H4 (cell line): Measurements from ENCODE around the gene MICAL3. TPM values are rescaled to one million over a fixed set of nuclear protein-coding genes. Genes with fewer than 3 reads are reported as not detected.
A peak's percentile ranks its signal among the peaks of the same experiment; 100 is the strongest.

Experiments used
- DNase-seq: peaks from one replicate; pipeline ENCODE4 v3.0.0-alpha.2; 2015; ENCODE audit warnings: low spot score
- total RNA-seq: library from RNA; depleted of rRNA; stranded (reverse); fragments of >200 nt; shearing (Covaris generic); gene quantifications from 2 replicates; pipeline ENCODE4 v1.2.3, GENCODE V29; 2014

Gene MICAL3
- total RNA-seq, 1 experiment from 2014 or later = 7.0 TPM

DNA sequence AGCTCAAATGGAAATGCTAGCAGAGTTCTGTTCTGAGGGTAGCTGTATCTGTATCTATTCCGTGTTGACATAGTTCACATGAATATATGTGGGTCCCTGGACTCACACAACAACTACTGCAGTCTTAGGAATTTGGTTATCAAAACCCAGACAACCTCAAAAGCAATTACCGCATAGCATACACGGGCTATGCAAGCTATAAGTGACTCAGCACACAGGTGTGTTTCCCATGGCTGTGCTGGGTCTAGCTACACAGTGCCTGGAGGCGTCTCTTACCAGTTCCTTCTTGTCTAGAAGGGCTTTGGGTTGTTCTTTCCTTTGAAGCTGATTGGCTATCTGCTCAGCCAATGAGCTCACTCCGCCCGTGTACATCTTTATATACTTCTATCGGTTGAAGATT is 151.9 kb downstream of the MICAL3 start:
- DNase-seq = peak; percentile 37

DNA sequence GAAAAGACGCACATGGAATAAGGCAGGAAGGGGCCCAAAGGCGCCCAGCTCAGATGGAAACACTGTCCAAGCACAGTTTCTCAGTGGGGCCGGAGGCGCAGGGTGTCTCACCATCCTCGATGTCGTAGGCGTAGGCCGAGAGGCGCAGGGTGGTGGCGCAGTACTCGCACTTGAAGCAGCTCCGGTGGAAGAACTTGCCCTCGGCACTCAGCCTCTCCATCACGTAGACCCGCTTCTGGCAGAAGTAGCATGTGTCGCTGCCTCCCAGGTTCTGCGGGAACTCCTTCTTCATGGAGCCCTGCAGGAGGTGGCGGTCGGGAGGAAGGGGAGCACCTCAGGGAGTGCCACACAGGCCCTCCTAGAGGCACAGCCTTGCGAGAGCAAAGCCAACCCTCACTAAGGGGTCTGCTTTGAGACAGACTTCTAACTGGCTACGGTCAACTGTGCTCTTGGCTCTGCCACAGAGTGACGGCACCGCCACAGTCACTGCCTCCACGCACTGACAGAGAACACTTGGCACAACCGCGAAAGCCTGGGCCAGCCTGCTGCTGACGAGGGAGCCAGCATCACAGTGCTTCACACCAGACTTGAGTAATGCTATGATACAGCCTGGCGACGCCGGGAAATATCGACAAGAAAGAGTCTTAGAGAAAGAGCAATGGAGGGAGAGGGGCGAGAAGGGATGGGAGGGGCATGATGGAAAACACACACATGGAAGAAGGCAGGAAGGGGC is 152.5 kb downstream of the MICAL3 start:
- no peak for DNase-seq

DNA sequence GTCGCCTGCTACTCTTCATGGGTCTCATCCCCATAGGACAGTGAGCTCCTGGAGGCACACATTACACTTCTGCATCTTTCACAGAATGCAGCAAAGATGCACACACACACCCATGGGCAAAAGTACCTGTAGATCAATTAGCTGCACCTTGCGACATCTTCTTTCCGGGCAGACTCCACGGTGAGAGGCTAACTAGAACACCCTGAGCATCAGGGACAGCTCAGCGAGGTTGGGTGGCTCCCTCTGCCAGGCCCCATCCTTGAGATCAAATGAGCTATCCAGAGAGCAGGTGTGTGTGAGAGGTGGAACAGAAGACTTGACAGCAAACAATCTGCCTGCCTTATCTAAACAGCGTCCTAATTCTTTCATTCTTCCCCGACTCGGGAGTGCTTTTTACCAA is 154.0 kb downstream of the MICAL3 start:
- DNase-seq = no peak

DNA sequence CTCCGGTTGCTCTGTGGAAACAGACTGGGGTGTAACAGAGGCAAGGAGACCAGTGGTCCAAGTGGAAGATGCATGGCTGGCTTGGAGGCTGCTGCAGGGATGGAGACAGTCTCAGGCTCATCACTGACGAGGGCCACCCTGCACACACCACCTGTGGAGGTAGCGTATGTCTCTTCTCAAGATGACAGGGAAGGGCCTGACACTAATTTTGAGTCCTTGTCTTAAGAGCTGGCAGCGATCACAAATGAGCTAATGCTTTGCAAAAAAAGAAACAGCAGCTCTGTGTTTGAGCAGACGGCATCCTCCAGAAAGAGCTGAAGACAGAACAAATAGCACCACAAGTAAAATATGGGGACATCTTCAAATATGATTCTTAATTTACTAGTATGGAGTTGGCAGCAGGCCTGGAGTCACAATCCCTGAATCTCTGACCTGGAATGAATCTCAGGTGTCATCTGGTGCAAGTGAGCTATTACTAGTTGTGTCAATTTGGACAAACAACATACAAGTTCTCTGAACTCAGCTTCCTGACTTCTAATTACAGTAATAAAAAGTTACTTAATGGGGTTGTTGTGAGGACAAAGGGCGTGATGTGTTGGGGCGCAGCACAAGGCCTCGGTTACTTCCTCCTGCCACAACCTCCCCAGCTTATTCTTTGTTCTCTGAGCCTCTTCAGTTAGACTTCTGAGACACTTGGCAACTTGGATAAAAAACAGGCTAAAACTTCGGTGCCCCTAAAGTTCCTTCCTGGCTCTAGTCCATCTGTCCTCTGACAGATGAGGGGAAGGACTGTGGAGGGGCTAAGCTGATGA is 154.9 kb downstream of the MICAL3 start:
- no peak for DNase-seq

DNA sequence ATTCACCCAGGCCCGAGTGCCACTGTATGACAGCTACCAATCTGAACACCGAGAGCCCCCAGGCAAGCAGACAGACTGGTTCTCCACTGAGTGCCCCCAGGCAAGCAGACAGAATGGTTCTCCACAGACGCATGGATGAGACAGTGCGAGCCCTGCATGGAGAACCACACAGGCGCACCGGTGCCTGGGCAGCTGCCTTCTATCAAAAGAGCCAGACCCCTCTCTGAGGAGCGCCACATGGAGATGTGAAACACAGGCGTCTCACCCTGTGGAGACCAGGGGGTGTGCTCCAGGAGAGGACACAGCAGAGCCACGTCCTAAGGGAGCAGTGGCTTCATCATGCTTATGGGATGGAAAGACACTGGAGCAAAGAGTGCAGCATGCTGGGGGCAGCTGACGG is 155.6 kb downstream of the MICAL3 start:
- no peak for DNase-seq

DNA sequence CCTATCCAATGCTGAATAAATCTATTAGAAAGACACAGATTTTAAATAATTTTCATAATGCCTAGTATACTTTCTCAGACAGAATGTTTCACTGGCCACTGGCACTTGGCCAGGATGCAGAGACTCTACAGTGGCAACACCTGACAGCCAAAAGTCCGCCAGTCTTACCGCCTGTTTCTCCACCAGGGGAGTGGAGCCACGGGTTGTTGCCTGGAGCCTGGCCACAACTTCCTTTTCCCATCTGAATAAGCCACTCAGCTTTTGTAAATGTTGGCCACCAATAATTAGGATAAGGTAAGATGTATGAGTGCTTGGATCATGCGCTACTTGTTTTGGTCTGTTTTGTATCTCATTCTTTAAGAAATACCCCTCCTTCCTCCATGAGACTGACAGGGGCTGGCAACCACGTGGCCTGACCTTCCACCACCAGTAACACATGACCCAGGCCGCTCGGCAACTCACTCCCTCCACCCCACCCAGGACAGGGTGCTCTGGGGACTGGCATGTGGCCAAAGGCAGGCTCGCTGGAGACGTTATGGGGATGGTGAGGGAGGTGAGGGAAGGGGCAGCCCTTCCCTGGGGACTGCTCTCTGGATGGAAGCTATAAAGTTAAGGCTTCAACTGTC is 157.1 kb downstream of the MICAL3 start:
- no peak for DNase-seq

DNA sequence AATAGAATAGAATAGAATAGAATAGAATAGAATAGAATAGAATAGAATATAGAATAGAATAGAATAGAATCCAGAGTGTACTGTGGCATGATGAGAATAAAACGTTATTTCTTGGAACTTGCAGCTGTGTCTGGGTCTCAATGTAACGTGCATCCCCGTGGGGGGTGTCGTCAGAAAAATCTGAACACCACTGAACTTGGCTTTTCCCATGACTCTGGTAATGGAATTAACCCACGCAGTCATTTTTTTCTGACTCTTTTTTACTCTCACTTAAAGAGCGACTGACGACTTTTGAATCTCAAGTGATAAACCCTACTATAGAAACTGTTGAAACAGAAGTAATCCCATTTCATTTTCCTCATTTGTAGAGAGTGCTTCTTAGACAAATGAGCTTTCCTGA is 157.7 kb downstream of the MICAL3 start:
- no peak for DNase-seq

DNA sequence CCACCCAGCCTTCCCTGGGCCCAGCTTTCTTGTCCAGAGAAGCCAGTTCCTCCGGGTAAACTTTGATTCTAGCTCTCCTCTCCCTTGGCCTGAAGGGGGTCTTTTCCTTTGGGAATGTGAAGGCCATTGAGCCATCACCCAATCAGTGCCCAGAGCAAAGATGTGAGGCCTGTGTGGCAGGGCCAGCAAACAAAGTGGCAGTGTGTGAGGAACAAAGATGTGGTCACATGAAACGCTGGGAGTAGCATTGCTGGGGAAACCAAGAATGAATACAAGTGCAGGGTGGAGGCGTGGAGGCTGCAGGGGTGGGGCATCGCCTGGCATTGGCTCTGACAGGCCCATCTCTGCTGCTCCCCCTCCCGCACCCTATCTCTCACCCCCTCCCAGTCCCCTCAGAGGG is 158.2 kb downstream of the MICAL3 start:
- DNase-seq = no peak

DNA sequence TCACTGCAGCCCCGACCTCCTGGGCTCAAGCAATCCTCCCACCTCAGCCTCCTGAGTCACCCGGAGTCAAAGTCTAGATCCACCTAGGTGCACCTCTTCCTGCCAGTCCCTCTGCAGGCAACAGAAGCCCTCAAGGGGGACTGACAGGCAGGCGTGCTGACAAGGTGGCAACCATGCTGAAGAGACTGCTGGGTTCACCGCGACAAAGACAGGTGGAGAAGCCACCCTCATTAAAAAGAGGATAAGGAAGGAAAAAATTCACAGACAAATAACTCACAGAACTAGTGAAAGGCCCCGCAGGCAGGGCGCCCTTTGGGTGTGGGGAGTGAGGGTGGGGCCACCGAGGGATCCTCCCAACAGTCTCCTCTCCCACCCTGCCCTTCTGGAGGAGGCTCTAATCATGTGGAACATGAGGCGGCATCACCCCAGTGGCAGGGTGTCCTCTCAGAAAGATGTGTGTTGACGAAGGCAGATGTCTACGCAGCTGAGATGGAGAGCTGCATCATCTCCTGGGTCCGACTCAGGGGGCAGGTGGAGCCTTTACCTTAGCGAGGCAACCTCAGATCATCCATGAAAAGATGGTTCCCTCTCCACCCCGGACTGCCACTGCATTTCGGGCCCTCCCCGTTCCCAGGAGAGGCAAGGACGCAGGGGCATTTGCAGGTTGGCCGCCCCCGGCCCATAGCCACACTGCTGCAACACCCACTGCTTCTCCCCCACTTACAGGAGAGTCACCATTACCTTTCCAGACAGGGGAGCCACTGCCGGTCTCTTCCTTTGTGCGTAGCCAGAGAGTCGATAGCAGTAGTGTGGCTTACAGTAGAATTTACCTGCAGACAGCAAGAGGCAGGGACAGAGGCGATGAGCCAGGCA is 158.9 kb downstream of the MICAL3 start:
- no peak for DNase-seq

DNA sequence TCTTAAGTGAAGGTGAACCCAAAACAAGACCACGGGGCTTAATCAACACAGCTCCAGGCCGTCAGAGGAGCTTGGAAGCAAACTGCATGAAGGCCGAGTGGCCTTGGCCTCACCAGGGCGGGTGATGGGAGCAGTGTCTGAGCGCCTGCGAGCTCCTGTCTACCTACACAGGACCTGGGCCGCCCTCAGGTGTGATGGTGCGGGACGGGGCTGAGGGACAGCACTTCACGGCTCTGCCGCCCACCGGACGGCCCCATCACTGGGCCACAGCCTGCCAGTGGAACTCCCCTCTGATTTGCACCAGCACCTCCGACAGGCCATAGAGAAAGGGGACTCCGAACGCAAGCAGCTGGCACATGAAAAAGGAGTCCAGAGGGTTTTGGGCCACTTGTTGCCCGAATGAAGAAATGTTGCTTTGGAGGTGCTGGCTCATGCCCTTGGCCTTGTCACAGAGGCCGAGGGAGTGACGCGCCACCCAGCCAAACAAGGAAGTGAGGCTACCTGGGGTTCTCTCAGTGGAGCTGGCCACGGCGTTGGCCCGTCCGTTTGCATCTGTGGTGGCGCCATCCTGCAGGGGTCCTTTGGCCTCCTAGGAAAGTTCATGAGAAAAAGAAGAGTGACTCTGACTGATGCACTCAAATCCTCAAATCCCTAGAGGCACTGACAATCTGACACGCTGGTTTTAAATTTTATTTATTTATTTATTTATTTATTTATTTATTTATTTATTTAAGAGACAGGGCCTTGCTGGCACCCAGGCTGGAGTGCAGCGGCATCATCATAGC is 159.8 kb downstream of the MICAL3 start:
- DNase-seq = no peak

DNA sequence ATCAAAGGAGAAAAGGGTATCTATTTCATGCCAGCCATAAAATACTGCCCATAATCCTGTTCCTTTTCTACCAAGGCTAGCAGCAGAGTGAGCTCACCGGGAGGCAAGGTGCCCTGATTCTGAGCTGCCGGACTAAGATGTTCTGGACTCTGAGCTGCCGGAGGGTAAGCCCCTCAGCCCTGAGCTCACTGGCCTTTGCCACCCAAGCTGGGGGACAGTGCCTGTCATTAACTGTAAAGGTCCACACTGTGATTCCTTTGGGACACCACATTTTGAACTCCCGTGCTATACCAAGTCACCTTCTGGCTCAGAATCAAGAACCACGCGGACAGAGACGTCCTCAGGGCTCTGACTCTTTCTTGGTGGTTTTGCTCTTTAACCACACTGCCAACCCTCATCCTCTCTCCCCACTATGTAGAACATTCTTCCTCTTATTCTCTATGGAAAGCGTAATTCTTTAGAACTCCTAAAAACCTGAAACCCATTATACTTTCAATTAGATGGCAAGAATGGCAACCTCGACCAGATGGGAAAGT is 161.6 kb downstream of the MICAL3 start:
- no peak for DNase-seq

DNA sequence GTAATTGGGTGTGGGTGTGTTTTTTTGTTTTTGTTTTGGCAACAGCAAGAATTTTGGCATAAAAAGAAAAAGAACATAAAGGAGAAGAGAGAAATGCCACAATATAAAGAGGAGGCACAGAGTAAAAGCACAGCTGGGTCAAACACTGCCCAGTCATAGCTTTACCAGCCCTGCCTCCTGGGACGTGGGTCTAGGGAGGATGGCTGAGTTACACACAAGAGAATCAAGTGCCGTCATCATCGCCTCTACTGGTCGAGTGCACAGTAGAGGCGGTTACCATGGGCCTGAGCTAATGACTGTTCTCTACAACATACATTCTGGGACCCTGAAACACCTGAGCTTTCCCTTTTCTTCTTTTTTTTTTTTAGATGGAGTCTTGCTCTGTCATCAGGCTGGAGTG is 162.5 kb downstream of the MICAL3 start:
- no peak for DNase-seq

DNA sequence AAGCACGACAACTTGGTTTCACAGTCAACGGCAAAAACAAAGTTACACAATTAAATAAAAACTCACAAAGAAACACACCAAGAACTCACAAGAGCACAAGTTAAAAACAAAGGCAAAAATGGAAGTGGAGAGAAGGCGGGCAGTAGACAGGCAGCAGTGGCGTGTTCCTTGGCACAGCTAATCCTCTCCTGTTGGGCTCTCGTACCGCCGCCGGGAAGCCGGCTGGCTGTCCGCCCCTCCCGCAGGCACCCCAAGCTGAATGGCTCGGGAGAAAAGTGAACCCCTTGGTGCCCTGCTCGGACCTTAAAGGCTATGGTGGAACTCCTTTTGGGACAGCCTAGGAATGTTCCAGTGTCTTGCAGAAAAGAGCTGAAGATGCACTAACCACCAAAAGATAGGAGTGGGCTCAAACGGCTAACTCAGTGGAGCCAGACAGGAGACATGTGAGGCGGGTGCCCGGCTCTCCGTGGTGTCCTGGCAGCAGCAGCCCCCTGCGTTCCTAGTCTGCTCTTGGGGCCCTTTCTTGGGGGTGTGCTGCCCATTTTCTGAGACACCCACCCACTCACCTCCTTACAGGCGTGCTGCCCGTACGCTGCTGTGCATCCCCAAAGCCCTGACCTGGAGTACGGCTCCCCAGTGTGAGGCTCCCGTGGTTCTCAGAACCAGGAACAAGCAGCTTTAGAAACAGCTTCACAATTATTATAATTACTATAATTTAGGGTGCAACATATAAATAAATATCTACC is 164.0 kb downstream of the MICAL3 start:
- no peak for DNase-seq

DNA sequence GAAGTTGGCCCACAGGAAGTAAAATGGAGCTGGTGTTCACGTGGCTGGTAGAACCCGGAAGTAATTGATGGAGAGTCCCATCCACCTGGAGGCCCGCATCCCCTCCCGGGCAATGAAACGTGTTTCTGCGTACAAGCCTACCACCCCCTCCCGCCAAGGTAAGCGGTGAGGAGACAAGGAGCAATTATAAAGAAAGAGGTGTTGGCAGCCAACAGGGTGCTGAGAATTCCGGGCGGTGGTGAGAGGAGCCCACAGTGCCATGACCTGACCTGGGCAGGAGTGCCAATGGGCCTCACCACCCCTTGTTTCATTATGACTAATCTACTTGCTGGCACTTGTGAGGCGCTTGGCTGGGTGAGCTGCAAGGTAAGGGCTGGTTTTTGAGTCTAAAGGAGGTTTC is 166.3 kb downstream of the MICAL3 start:
- no peak for DNase-seq

DNA sequence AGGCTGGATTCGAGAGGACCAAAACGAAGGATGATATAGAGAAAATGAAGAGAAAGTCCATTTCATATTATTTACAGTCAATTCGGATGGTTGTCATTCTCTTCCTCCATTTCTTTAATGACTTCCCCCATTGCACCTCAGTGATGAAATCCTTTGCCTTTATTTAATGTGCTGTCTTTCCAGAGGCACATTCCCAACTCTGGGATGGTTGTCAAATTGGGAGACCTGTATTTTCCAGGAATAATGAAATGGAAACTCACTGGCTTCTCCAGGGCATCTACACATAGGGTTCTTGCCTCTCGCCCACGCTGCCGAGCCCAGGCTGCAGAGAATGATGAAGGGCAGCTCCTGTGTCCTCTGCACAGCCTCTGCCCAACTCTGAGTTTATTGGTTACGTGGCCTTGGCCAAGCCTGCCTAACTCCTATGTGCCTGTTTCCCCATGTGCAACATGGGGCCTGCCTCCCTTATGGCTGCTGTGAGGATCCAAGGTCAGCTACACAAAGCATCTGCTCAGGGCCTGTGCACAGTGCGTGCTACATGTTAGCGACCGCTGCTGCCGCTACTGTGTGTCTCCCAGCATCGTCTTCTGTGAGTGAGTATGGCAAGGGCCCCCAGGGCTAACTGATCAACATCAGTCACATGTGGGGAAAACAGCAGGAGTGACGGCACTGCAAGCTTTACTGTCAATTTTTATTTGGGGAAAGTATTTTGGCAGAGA is 168.6 kb downstream of the MICAL3 start:
- DNase-seq = no peak

DNA sequence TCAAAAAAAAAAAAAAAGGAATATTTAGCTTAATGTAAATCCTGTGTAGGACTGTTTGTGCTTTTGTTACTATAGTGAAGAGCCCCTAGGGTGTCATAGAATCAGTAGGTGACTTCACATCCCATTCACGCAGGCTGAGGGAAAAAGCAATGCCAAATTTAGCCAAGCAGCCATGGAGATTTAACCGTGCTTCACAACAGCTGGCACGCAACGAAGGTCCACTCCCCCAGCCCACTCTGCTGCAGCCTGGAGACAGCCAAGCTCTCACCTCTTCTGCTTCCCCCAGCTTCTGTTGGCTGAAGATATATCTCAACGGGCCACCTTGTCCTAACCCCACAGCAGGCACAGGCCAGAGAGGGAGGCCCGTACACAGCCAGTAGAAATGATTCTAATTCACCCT is 171.3 kb downstream of the MICAL3 start:
- no peak for DNase-seq

DNA sequence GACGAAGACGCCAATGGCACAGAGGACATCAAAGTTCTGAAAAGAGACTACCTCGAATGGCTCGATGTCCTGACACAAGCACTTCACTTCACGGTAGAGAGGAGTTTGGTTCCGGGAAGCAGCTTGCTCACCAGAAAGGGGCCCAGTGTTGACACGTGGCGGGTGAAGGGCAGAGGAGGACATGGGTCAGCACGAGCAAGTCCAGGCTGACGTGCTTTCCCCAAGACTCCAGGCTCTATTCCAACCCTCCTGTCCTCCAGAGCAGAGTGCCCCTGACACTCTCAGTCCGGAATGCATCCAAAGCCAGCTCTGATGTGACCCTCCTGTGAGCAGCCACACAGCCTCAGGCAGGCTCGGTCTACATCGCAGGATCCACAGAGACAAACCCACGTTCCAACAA is 172.6 kb downstream of the MICAL3 start:
- no peak for DNase-seq

DNA sequence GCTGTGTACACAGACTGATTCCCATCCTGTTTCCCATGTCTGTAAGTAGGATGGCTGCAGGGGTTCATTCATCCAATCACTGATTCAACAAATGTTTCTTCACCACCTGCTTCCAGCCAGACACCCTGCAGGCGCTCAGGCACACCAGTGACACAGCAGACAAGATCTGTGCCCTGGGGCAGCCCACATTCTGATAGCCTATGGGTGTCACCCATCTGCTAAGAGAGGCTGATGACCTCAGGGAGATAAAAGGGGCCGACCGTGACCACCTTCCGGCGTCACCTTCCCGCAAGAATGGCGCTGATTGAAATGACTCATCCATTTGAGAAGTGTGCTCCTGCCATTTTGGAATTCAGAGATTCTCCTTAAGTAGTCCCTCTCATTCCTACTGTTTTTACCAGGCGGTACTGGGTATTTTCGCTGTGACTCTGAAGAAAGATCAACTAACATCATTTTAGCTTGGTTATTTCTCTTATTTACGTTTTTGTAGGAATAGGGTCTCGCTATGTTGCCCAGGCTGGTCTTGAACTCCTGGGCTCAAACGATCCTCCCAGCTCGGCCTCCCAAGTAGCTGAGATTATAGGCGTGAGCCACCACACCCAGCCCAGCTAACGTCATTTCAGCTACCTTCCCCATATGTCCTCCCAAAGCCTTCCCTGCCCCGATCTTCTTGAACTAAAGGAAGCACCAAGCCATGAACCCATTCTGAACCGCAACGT is 176.8 kb downstream of the MICAL3 start:
- DNase-seq = peak; percentile 21
